Thoracic aorta (tissue), 2 donors: ENCODE measurements around the gene KHSRP. TPM values are rescaled to one million over a fixed set of nuclear protein-coding genes. Genes with fewer than 3 reads are reported as not detected.

Source experiments
- ATAC-seq: fragments of 150-250 bp; one replicate; pipeline ENCODE4 v1.8.0; 2017; ENCODE audit warnings: low read depth; ENCODE audit not compliant: insufficient number of reproducible peaks, low FRiP score
- DNase-seq: peaks from one replicate; pipeline ENCODE4 v3.0.0-alpha.2; 2020; ENCODE audit warnings: low spot score
- H3K27ac ChIP-seq, 2 donors: fragments of 200-600 bp; sonication (generic); 1 replicate in 1 of 2; 2 replicates in 1 of 2; pipeline ENCODE4 v1.5.1; 2016; ENCODE audit warnings: mild to moderate bottlenecking in 2 of 2, moderate library complexity in 2 of 2
- H3K27me3 ChIP-seq: fragments of 200-600 bp; sonication (generic); replicated peaks from 2 replicates; pipeline ENCODE4 v1.6.0; 2016; ENCODE audit warnings: mild to moderate bottlenecking; ENCODE audit not compliant: insufficient read depth
- H3K36me3 ChIP-seq: fragments of 200-600 bp; sonication (generic); one replicate; pipeline ENCODE4 v1.5.1; 2016
- H3K4me1 ChIP-seq, 2 donors: fragments of 200-600 bp; sonication (generic); 1 replicate in 1 of 2; 2 replicates in 1 of 2; pipeline versions ENCODE4 v1.5.1 to v1.6.0; 2016; ENCODE audit warnings: low read depth in 2 of 2, mild to moderate bottlenecking in 1 of 2; ENCODE audit not compliant: control insufficient read depth in 1 of 2
- H3K4me3 ChIP-seq: fragments of 200-600 bp; sonication (generic); 2 replicates; pipeline ENCODE4 v1.5.1; 2016; ENCODE audit warnings: mild to moderate bottlenecking
- H3K9me3 ChIP-seq: fragments of 200-600 bp; sonication (generic); 2 replicates; pipeline ENCODE4 v1.5.1; 2016
- CTCF ChIP-seq: fragments of 200-600 bp; sonication (generic); IDR thresholded peaks from one replicate; pipeline ENCODE4 v1.5.1; 2019; ENCODE audit warnings: antibody characterized with exemption
- total RNA-seq, 2 donors: library from RNA; depleted of rRNA; stranded (reverse); fragments of >200 nt; gene quantifications; one replicate each; pipeline versions ENCODE4 v1.1.0 to v1.2.3, GENCODE V29; 2016

The KHSRP gene
- total RNA-seq, 2 donors from 2014 or later, result 98.4 to 111 TPM

- DNase-seq (peak; percentile 89), ATAC-seq (peak; percentile 84)
- no peaks in the 10 kb centered on the region for H3K9me3 ChIP-seq
- peak overlapping the region; percentile 53 to 71 for H3K27ac ChIP-seq
- H3K4me1 ChIP-seq, result peaks cover 0 to 15% of the 10 kb centered on the region in 2 donors
- TF ChIP-seq CTCF, result peak; percentile 67
- peak overlapping the region; percentile 97 for H3K4me3 ChIP-seq
- H3K36me3 ChIP-seq, result peaks cover 3% of the 10 kb centered on the region
- H3K27me3 ChIP-seq, result no peaks in the 10 kb centered on the region
These were observed 35.7 kb upstream of the KHSRP start for GRCh38 chr19:6460099-6460884.

- Histone ChIP-seq H3K27me3 (no peaks in the 10 kb centered on the region), H3K36me3 (peaks cover 9% of the 10 kb centered on the region), H3K27ac (peak within 1 kb of the TSS; percentile 53 to 71), H3K4me3 (peak within 1 kb of the TSS; percentile 97), H3K4me1 (peaks cover 0 to 15% of the 10 kb centered on the region in 2 donors), H3K9me3 (no peaks in the 10 kb centered on the region)
- TF ChIP-seq CTCF, result no peak
- ATAC-seq (peak; percentile 61), DNase-seq (no peak)
These were observed 34.9 kb upstream of the KHSRP start, which contains the start of gene SLC25A23 for GRCh38 chr19:6459262-6460098. SLC25A23 (minus strand) TSS chr19:6459792; CDS start chr19:6459628, 164 bp downstream.

- ATAC-seq (no peak), DNase-seq (no peak)
- Histone ChIP-seq H3K27me3 (no peaks in the 10 kb centered on the region), H3K4me1 (peaks cover 0 to 15% of the 10 kb centered on the region in 2 donors), H3K9me3 (peaks cover 3% of the 10 kb centered on the region), H3K27ac (peak overlapping the region; percentile 28 to 53), H3K4me3 (peak overlapping the region; percentile 97), H3K36me3 (peaks cover 16% of the 10 kb centered on the region)
- TF ChIP-seq CTCF, result no peak
These were observed 34.2 kb upstream of the KHSRP start for GRCh38 chr19:6458695-6459261.

- Histone ChIP-seq H3K27ac (no peak overlapping the region), H3K4me1 (peaks cover 0 to 15% of the 10 kb centered on the region in 2 donors), H3K36me3 (peaks cover 22% of the 10 kb centered on the region), H3K4me3 (peak overlapping the region; percentile 97), H3K27me3 (no peaks in the 10 kb centered on the region), H3K9me3 (peaks cover 3% of the 10 kb centered on the region)
- DNase-seq (no peak), ATAC-seq (no peak)
- no peak for TF ChIP-seq CTCF
These were observed 33.5 kb upstream of the KHSRP start for GRCh38 chr19:6457958-6458694.
